WTC11 (cell line): ENCODE measurements around the gene HDAC8. TPM values are rescaled to one million over a fixed set of nuclear protein-coding genes. Genes with fewer than 3 reads are reported as not detected.

Experiments used
- ATAC-seq: fragments of 200-7000 bp; cut with Tn5 transposase; 2 replicates; pipeline ENCODE4 v1.10.0; 2021; ENCODE audit warnings: mild to moderate bottlenecking, moderate library complexity
- CTCF ChIA-PET: fragments of 300-600 bp; sonication (Branson Sonifier 250); formaldehyde crosslinking; loops from one replicate; lab custom pipeline; 2021; ENCODE audit warnings: antibody characterized with exemption; lab: Charles Lee
- POLR2A ChIA-PET: fragments of 350-600 bp; sonication (Branson Sonifier 250); formaldehyde crosslinking; loops from one replicate; lab custom pipeline; 2021; ENCODE audit warnings: antibody characterized with exemption; lab: Charles Lee
- DNase-seq: peaks from one replicate; pipeline ENCODE4 v3.0.0; 2021; ENCODE audit warnings: low spot score
- H3K27ac Mint-ChIP-seq: 2 replicates; pipeline ENCODE4 v1.8.0; 2021; ENCODE audit warnings: mixed read lengths
- H3K27me3 Mint-ChIP-seq: 2 replicates; pipeline ENCODE4 v1.8.0; 2021; ENCODE audit warnings: low read depth, mild to moderate bottlenecking, moderate library complexity, mixed read lengths
- H3K36me3 Mint-ChIP-seq: 2 replicates; pipeline ENCODE4 v1.8.0; 2021; ENCODE audit warnings: mixed read lengths
- H3K4me1 Mint-ChIP-seq: 2 replicates; pipeline ENCODE4 v1.8.0; 2022; ENCODE audit warnings: mixed read lengths
- H3K4me3 Mint-ChIP-seq: 2 replicates; pipeline ENCODE4 v1.8.0; 2021; ENCODE audit warnings: mild to moderate bottlenecking, moderate library complexity, mixed read lengths
- H3K9me3 Mint-ChIP-seq: 2 replicates; pipeline ENCODE4 v1.8.0; 2021; ENCODE audit warnings: mixed read lengths
- CREB1 ChIP-seq: sonication (generic); formaldehyde crosslinking; IDR thresholded peaks from 2 replicates; pipeline ENCODE4 v1.8.0; 2023; ENCODE audit warnings: mild to moderate bottlenecking, missing genetic modification reagents
- E2F4 ChIP-seq: sonication (generic); formaldehyde crosslinking; IDR thresholded peaks from 2 replicates; pipeline ENCODE4 v1.8.1; 2022; ENCODE audit warnings: low read depth, mild to moderate bottlenecking, moderate library complexity, missing genetic modification reagents, borderline replicate concordance
- ELF4 ChIP-seq: sonication (generic); formaldehyde crosslinking; IDR thresholded peaks from 2 replicates; pipeline ENCODE4 v1.8.1; 2022; ENCODE audit warnings: low read depth, mild to moderate bottlenecking, moderate library complexity, missing genetic modification reagents
- EMX1 ChIP-seq: fragments of 250-450 bp; sonication (Bioruptor Pico); IDR thresholded peaks from 2 replicates; pipeline ENCODE4 v1.8.0; 2021; ENCODE audit warnings: mild to moderate bottlenecking
- ERG ChIP-seq: fragments of 250-450 bp; sonication (Bioruptor Pico); IDR thresholded peaks from 2 replicates; pipeline ENCODE4 v1.8.0; 2021; ENCODE audit warnings: mild to moderate bottlenecking
- ESRRA ChIP-seq: sonication (generic); formaldehyde crosslinking; IDR thresholded peaks from 2 replicates; pipeline ENCODE4 v1.8.1; 2022; ENCODE audit warnings: mild to moderate bottlenecking, missing genetic modification reagents, borderline replicate concordance
- GTF2I ChIP-seq: fragments of 250-450 bp; sonication (Bioruptor Pico); conservative IDR thresholded peaks from 2 replicates; pipeline ENCODE4 v1.4.0; 2021; ENCODE audit warnings: mild to moderate bottlenecking
- JAZF1 ChIP-seq: fragments of 250-450 bp; sonication (Bioruptor Pico); IDR thresholded peaks from 2 replicates; pipeline ENCODE4 v1.9.0; 2021; ENCODE audit warnings: moderate library complexity, mild to moderate bottlenecking, inconsistent platforms
- MLX ChIP-seq: sonication (generic); formaldehyde crosslinking; IDR thresholded peaks from 2 replicates; pipeline ENCODE4 v1.8.1; 2023; ENCODE audit warnings: mild to moderate bottlenecking, missing genetic modification reagents, moderate library complexity
- NR3C1 ChIP-seq: sonication (generic); formaldehyde crosslinking; conservative IDR thresholded peaks from 2 replicates; pipeline ENCODE4 v1.8.1; 2023; ENCODE audit warnings: low read depth, mild to moderate bottlenecking, missing genetic modification reagents
- RORB ChIP-seq: fragments of 250-450 bp; sonication (Bioruptor Pico); IDR thresholded peaks from 2 replicates; pipeline ENCODE4 v1.9.0; 2021; ENCODE audit warnings: mild to moderate bottlenecking
- SOX15 ChIP-seq: fragments of 250-450 bp; sonication (Bioruptor Pico); IDR thresholded peaks from 2 replicates; pipeline ENCODE4 v1.9.0; 2021; ENCODE audit warnings: mild to moderate bottlenecking
- STAT6 ChIP-seq: sonication (generic); formaldehyde crosslinking; conservative IDR thresholded peaks from 2 replicates; pipeline ENCODE4 v1.8.1; 2023; ENCODE audit warnings: mild to moderate bottlenecking, low read depth, missing genetic modification reagents, moderate library complexity
- ZNF232 ChIP-seq: sonication (generic); formaldehyde crosslinking; IDR thresholded peaks from 2 replicates; pipeline ENCODE4 v1.8.0; 2022; ENCODE audit warnings: mild to moderate bottlenecking, missing genetic modification reagents
- ZNF396 ChIP-seq: fragments of 250-450 bp; sonication (Bioruptor Pico); IDR thresholded peaks from 2 replicates; pipeline ENCODE4 v1.8.0; 2021; ENCODE audit warnings: mild to moderate bottlenecking, moderate library complexity, borderline replicate concordance
- total RNA-seq: library from RNA; stranded (reverse); gene quantifications from 3 replicates; pipeline ENCODE4 v1.2.3, GENCODE V29; 2021
- TF ChIP-seq, protein P1 (sequence below): sonication (generic); formaldehyde crosslinking; IDR thresholded peaks from 2 replicates; pipeline ENCODE4 v1.8.0; 2022; ENCODE audit warnings: mild to moderate bottlenecking, missing genetic modification reagents
- TF ChIP-seq, protein P2 (sequence below): sonication (generic); formaldehyde crosslinking; IDR thresholded peaks from 2 replicates; pipeline ENCODE4 v1.8.1; 2022; ENCODE audit warnings: missing genetic modification reagents, borderline replicate concordance

Gene HDAC8
- total RNA-seq, 1 experiment from 2014 or later, result 22.5 TPM

GRCh38 chrX:72308209-72308565 lies 264.5 kb downstream of the HDAC8 start:
- CTCF ChIA-PET, result interaction anchor here (2.9 to 4.4 kb wide), 3 partner anchors 10 to 238 kb away, joined by 9 to 40 read pairs (median 11); no protein-coding TSS in a partner anchor
- no peak for TF ChIP-seq ZNF396
- POLR2A ChIA-PET, result interaction anchor here (0.9 to 1.1 kb wide), 2 partner anchors 10 to 69 kb away, joined by 3 read pairs; partner anchors contain the start of gene ERCC6L
- Mint-ChIP-seq H3K27ac (no peak overlapping the region), H3K9me3 (no peaks in the 10 kb centered on the region), H3K27me3 (peaks cover 66% of the 10 kb centered on the region), H3K4me1 (peaks cover 20% of the 10 kb centered on the region), H3K4me3 (peak overlapping the region; percentile 69), H3K36me3 (no peaks in the 10 kb centered on the region)
- ATAC-seq (no peak), DNase-seq (no peak)

- Mint-ChIP-seq H3K27ac (no peak overlapping the region), H3K9me3 (no peaks in the 10 kb centered on the region), H3K36me3 (no peaks in the 10 kb centered on the region), H3K4me3 (peak overlapping the region; percentile 76), H3K27me3 (peaks cover 69% of the 10 kb centered on the region), H3K4me1 (peaks cover 18% of the 10 kb centered on the region)
- CTCF ChIA-PET, result interaction anchor here (2.9 to 4.4 kb wide), 3 partner anchors 10 to 238 kb away, joined by 9 to 40 read pairs (median 11); no protein-coding TSS in a partner anchor
- POLR2A ChIA-PET, result interaction anchor here (0.9 kb wide), 1 partner anchor 69 kb away, joined by 3 read pairs; the partner anchor contains the start of gene ERCC6L
- TF ChIP-seq, protein P1, sequence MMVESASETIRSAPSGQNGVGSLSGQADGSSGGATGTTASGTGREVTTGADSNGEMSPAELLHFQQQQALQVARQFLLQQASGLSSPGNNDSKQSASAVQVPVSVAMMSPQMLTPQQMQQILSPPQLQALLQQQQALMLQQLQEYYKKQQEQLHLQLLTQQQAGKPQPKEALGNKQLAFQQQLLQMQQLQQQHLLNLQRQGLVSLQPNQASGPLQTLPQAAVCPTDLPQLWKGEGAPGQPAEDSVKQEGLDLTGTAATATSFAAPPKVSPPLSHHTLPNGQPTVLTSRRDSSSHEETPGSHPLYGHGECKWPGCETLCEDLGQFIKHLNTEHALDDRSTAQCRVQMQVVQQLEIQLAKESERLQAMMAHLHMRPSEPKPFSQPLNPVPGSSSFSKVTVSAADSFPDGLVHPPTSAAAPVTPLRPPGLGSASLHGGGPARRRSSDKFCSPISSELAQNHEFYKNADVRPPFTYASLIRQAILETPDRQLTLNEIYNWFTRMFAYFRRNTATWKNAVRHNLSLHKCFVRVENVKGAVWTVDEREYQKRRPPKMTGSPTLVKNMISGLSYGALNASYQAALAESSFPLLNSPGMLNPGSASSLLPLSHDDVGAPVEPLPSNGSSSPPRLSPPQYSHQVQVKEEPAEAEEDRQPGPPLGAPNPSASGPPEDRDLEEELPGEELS (CRISPR knock-in tag), result no peak
- no peak for TF ChIP-seq STAT6
- no peak for TF ChIP-seq ELF4
- TF ChIP-seq MLX, result no peak
- TF ChIP-seq ZNF232 (CRISPR knock-in tag), result no peak
- TF ChIP-seq ERG (CRISPR knock-in tag), result no peak
- TF ChIP-seq ESRRA (CRISPR knock-in tag), result no peak
- TF ChIP-seq CREB1 (CRISPR knock-in tag), result no peak
- TF ChIP-seq EMX1 (CRISPR knock-in tag), result no peak
- no peak for TF ChIP-seq JAZF1
- TF ChIP-seq SOX15, result no peak
- TF ChIP-seq RORB (CRISPR knock-in tag), result no peak
- TF ChIP-seq, protein P2, sequence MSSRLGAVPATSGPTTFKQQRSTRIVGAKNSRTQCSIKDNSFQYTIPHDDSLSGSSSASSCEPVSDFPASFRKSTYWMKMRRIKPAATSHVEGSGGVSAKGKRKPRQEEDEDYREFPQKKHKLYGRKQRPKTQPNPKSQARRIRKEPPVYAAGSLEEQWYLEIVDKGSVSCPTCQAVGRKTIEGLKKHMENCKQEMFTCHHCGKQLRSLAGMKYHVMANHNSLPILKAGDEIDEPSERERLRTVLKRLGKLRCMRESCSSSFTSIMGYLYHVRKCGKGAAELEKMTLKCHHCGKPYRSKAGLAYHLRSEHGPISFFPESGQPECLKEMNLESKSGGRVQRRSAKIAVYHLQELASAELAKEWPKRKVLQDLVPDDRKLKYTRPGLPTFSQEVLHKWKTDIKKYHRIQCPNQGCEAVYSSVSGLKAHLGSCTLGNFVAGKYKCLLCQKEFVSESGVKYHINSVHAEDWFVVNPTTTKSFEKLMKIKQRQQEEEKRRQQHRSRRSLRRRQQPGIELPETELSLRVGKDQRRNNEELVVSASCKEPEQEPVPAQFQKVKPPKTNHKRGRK (CRISPR knock-in tag), result no peak
- no peak for TF ChIP-seq NR3C1 (CRISPR knock-in tag)
- no peak for TF ChIP-seq E2F4 (CRISPR knock-in tag)
- TF ChIP-seq GTF2I, result no peak
- DNase-seq (no peak), ATAC-seq (no peak)
Observed at GRCh38 chrX:72307646-72308051, 265.0 kb downstream of the HDAC8 start.
